Stimulated activated CD8-positive, alpha-beta memory T cell treated with anti-CD3 and anti-CD28 coated beads, Interleukin-12 subunit alpha, Interleukin-12 subunit beta, amount 100 ng/mL, for 24 hours (primary cell): ENCODE measurements around the gene MGAT5B.

ENCODE experiments used
- DNase-seq: peaks from one replicate; pipeline ENCODE4 v3.0.0-alpha.2; 2020; ENCODE audit errors: extremely low read depth

Gene MGAT5B

GRCh38 chr17:76879691-76880090, 11.5 kb downstream of the MGAT5B start:
- no peak for DNase-seq

DNA sequence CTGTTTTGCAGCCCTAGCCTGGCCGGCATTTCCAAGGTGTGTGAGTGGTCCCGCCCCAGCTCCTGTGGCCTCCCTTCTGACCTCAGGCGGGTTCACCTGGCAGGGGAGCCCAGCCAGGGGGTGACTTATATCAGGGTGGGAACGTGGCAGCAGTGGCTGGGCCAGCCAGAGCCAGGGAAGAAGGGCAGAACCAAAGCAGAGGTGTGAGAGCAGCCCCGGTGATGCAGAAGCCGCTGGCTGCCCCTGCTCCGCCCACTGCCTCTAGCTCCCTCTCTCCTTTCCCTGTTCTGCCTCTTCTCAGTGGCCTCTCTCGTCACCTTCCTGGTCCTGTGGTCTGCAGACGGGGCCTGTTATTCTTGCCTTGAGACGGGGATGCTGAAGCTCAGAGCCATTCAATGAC, 12.1 kb downstream of the MGAT5B start:
- no peak for DNase-seq

GRCh38 chr17:76880971-76881370, 12.8 kb downstream of the MGAT5B start:
- no peak for DNase-seq

DNA sequence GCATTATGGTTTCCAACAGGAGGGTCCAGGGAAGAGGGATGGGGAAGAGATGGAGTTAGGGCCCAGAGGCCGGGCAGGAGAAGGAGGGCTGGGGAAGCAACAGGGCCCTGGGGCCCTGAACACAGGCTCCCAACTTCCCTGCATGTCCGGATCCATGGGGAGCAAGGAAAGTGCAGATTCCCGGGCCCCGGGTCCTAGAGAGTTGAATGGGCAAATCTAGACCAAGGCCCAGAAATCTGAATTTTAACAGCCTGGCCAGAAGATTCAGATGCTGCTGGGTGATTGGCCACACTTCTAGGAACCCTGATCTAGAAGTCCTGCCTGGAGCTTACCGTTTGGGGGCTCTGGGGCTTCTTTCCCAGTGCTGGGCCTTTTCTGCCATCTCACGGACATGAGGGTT, 13.2 kb downstream of the MGAT5B start:
- DNase-seq, result no peak

GRCh38 chr17:76881966-76882365, 13.8 kb downstream of the MGAT5B start:
- DNase-seq, result no peak

GRCh38 chr17:76883744-76884525, 15.7 kb downstream of the MGAT5B start:
- DNase-seq, result no peak

DNA sequence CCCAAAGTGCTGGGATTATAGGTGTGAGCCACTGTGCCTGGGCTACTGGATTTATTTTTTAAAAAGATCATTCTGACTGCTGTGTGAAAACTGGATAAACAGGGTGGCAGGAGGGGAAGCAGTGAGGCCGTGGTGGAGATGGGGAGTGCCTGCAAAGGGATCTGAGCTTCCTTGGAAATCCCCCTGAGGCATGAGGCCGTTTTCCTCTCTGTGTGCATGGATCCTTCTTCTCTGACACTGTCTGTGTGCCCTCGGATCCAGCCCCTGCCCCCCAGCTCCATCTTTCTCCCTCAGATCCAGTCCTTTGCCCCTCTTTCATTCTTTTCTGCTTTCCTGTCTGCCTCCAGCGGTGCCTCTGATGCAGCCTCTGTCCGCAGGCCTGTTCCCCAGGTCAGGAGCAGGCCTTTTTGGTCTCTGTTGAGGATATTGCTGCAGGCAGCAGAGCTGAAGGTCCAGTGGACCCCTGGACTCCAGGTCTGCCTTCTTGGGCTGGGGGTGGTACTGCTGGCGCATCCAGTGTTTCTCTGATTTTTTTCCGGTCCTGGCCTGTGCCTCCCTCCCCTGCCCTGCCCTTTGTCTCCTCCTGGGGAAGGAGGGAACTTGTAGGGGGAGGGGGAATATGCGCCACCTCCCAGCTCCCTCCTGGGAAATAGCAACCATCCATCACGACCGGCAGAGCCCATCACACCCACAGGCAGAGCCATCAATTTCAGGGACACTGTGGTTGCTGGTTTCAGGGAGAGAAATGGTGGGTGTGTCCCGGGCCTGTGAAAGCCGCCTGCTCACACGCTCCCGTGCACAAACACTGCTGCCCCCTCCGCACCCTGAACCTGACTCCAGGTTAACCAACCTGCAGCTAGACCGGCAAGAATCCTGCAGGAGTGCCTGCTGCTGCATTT, 17.0 kb downstream of the MGAT5B start:
- DNase-seq, result no peak

- DNase-seq, result no peak
Measured at GRCh38 chr17:76885894-76886290, 17.7 kb downstream of the MGAT5B start.

DNA sequence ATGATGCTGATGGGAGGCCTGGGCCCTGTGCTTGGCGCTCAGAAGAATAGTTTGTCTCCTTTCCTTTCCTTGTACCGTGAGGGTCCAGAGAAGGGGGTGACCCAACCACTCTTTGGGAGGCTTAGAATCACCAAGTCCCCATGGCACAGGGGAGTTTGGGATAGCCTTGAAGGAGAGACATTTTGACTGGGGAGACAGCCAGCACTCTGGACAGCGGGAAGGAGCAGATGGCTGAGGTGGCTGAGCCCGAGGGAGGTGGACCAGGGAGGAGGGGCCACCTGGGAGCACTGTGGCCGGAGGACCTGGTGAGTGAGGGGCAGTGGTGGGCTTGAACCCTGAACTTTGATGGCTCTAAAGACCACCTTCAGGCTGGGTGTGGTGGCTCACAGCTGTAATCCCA, 18.2 kb downstream of the MGAT5B start:
- no peak for DNase-seq

DNA sequence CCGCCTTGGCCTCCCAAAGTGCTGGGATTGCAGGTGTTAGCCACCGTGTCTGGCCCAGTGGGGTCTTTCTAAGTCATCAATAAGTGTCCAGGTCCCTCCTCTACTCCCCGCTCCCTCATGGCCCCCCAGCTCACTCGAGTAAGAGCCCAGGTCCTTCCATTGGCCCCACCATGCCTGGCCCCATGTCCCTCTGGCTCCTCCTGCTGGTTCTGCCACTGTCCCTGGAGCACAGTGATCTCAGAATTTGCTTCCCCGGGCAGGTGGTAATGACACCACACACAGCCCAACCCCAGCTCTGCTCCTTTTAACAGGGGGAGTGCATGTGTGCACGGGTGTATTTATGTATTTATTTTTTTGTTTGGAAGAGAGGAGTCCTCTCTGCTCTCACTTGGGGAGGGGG, 19.6 kb downstream of the MGAT5B start:
- no peak for DNase-seq

DNA sequence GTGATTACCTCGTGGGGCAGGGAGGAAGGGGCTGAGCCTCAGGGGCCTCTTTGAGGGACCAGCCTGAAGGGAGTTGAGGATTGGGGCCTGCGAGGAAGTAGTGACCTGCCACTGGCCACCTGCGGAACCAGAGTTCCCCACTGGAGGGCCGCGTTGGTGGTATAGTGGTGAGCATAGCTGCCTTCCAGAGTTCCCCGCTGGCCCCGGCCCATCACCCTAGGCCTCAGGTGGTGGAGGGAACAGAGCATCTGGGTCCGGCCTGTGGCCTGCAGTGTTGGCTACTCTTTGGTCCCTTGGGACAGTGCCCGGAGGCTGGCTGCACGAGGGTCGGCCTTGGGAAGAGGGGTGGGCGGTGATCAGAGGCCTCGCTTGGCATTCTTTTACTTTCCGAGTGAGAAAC, 20.5 kb downstream of the MGAT5B start:
- no peak for DNase-seq

GRCh38 chr17:76889323-76889722, 21.1 kb downstream of the MGAT5B start:
- DNase-seq, result no peak

- DNase-seq, result no peak
Measured at GRCh38 chr17:76892329-76892728, 24.1 kb downstream of the MGAT5B start.

GRCh38 chr17:76893623-76894334, 25.6 kb downstream of the MGAT5B start:
- no peak for DNase-seq

DNA sequence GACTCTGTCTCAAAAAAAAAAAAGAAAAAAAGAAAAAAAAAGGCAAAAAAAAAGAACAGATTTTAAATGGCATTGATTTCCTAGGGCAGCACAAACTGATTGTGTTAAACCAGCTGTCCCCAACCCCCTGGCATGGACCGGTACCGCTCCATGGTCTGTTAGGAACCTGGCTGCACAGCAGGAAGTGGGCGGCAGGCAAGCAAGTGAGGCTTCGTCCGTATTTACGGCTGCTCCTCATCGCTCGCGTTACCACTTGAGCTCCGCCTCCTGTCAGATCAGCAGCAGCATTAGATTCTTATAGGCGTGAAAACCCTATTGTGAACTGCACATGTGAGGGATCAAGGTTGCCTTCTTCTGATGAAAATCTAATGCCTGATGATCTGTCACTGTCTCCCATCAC, 26.6 kb downstream of the MGAT5B start:
- no peak for DNase-seq

- no peak for DNase-seq
Measured at GRCh38 chr17:76897023-76897422, 28.8 kb downstream of the MGAT5B start.

DNA sequence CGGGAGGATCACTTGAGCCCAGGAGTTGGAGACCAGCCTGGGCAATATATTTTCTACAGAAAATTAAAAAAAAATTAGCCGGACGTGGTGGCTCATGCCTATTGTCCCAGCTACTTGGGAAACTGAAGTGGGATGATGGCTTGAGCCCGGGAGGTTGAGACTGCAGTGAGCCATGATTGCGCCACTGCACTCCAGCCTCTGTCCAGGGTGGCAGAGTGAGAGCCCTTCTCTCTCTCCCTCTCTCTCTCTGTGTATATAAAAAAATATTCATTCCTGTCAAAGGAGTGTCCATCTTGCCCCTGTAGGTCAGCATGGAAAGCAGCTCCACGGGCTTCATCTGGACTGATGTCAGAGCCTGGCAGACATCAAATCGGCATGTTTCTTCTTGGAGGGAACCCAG, 31.2 kb downstream of the MGAT5B start:
- DNase-seq, result no peak

- DNase-seq, result no peak
Measured at GRCh38 chr17:76900723-76901122, 32.5 kb downstream of the MGAT5B start.

- no peak for DNase-seq
Measured at GRCh38 chr17:76901542-76902197, 33.5 kb downstream of the MGAT5B start.

DNA sequence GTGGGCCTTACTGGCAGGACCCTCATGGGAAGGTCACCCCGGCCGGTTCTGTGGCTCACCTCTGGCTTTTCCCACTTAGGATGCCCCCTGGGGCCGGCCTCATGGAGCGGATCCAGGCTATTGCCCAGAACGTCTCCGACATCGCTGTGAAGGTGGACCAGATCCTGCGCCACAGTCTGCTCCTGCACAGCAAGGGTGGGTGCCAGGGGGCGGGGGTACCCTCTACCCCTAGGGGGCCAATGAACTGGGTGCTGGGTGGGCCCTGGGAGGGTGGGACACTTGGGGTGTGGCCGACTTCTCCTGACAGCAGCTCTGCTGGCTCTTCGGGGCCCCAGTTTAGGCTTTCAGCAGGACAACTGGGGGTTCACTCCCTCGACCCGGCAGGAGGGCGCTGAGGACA, 34.3 kb downstream of the MGAT5B start:
- DNase-seq, result no peak

DNA sequence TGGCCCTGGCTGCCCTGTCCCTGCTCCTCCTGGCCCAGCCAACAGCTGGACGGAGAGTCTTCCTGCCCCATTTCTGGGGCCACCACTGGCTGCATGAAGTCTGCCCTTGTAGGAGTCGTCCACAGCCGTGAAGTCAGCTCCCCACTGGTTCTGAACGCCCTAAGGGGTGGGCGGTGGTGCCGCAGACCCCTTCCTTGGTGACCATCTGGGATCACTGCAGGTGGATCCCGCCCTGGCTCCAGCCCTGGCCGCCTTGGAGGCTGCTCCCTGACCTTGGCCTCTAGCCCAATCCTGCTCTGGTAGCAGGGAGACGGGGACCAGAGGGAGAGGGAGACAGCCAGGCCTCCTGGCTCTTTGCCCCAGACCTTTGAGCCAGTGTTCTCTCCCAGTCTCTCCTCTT, 35.4 kb downstream of the MGAT5B start:
- no peak for DNase-seq

DNA sequence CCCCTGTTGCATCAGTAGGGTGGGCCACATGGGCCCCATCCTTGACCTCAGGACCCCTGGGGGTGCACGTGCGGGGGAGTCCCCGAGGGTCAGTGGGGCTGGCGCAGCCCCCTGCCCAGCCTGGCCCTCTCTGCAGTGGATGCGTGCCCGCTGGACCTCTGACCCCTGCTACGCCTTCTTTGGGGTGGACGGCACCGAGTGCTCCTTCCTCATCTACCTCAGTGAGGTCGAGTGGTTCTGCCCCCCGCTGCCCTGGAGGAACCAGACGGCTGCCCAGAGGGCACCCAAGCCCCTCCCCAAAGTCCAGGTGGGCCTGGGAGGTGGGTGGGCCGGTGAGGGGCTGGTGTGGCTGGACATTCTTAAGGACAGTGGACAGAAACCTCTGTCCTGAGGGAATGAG, 35.9 kb downstream of the MGAT5B start:
- DNase-seq, result no peak
